ENCODE measurements around the gene CST2. TPM values are rescaled to one million over a fixed set of nuclear protein-coding genes. Genes with fewer than 3 reads are reported as not detected.

The CST2 gene
- total and polyA plus RNA-seq, 2 donors (not counting 1 experiment from before 2014, with no cell fraction given) = not detected

GRCh38 chr20:23869520-23869919, 43.0 kb upstream of the CST2 start:
- no peak for ATAC-seq (ENCODE audit: low read depth)
- 73% methylated on average over 1 of the region's 2 CpGs for WGBS (ENCODE audit: insufficient coverage)
- no peak overlapping the region for H3K4me2 ChIP-seq (replicated peaks; ENCODE audit: low read depth, low read length, poor library complexity, severe bottlenecking)
- H3K27me3 Mint-ChIP-seq = peaks cover 18% of the 10 kb centered on the region
- H3K27ac Mint-ChIP-seq = no peak overlapping the region
- intact Hi-C loops (cut with micrococcal nuclease) = no loop called here
- no peaks in the 10 kb centered on the region for H3K4me1 ChIP-seq (ENCODE audit: control insufficient read depth in 2 of 2, insufficient read depth in 2 of 2, low read length in 2 of 2)
- CTCF ChIA-PET = no interaction called here
- no peaks in the 10 kb centered on the region for H3K9me3 Mint-ChIP-seq (ENCODE audit: insufficient read depth)
- no peak for TF ChIP-seq EZH2 (IDR thresholded peaks at IDR 0.05; ENCODE audit: borderline replicate concordance, insufficient read depth, low read depth, low read length, poor library complexity, severe bottlenecking)
- TF ChIP-seq, protein P1, sequence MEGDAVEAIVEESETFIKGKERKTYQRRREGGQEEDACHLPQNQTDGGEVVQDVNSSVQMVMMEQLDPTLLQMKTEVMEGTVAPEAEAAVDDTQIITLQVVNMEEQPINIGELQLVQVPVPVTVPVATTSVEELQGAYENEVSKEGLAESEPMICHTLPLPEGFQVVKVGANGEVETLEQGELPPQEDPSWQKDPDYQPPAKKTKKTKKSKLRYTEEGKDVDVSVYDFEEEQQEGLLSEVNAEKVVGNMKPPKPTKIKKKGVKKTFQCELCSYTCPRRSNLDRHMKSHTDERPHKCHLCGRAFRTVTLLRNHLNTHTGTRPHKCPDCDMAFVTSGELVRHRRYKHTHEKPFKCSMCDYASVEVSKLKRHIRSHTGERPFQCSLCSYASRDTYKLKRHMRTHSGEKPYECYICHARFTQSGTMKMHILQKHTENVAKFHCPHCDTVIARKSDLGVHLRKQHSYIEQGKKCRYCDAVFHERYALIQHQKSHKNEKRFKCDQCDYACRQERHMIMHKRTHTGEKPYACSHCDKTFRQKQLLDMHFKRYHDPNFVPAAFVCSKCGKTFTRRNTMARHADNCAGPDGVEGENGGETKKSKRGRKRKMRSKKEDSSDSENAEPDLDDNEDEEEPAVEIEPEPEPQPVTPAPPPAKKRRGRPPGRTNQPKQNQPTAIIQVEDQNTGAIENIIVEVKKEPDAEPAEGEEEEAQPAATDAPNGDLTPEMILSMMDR (IDR thresholded peaks at IDR 0.05) = no peak
- DNase-seq = no peak
- H4K20me1 ChIP-seq (ENCODE audit: control insufficient read depth, insufficient read depth, low read length, poor library complexity, severe bottlenecking) = no peaks in the 10 kb centered on the region
- POLR2A ChIA-PET = no interaction called here
- no peaks in the 10 kb centered on the region for H3K4me1 Mint-ChIP-seq
- H3K27ac ChIP-seq (ENCODE audit: low read length in 2 of 2) = no peak overlapping the region
- no peak overlapping the region for H3K4me3 Mint-ChIP-seq
- H3K36me3 ChIP-seq (replicated peaks in 1 of 2; ENCODE audit: control extremely low read depth in 1 of 2, control insufficient read depth in 1 of 2, extremely low read depth in 1 of 2, insufficient read depth in 2 of 2, low read length in 1 of 2) = no peaks in the 10 kb centered on the region
- no peaks in the 10 kb centered on the region for H3K9me3 ChIP-seq (ENCODE audit: control extremely low read depth in 1 of 3, control insufficient read depth in 2 of 3, insufficient read depth in 1 of 3, low read length in 2 of 3)
- H3K79me2 ChIP-seq (ENCODE audit: control insufficient read depth, insufficient read depth, low read length) = no peaks in the 10 kb centered on the region
- H3K9ac ChIP-seq (ENCODE audit: low read length) = no peak overlapping the region
- H3K27me3 ChIP-seq (replicated peaks in 1 of 4; ENCODE audit: control extremely low read depth in 1 of 4, control insufficient read depth in 3 of 4, insufficient read depth in 4 of 4, low read length in 3 of 4) = no peaks in the 10 kb centered on the region
- H2AFZ ChIP-seq (ENCODE audit: insufficient read depth, low read depth, low read length, poor library complexity, severe bottlenecking) = no peak overlapping the region
- H3K4me3 ChIP-seq (ENCODE audit: control extremely low read depth in 1 of 5, extremely low read depth in 1 of 5, insufficient read depth in 1 of 5, low read depth in 2 of 5, low read length in 4 of 5) = no peak overlapping the region

DNA sequence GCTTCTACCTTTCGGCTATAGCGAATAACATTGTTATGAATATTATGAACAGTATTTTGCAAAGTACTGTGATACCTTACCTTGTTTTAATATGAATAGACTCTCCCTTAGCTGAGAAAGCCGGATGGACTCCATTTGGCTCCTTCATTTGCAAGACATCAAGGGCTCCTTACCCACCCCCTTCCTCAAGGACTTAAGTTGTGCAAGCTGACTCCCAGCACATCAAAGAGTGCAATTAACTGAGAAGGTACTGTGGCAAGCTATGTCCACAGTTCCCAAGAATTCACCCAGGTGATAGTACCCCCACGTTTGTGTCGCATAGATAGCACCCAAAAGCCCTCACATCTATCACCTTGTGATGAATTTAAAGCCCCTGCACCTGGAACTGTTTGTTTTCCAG, 41.8 kb upstream of the CST2 start:
- intact Hi-C loops (cut with micrococcal nuclease) = no loop called here
- H4K20me1 ChIP-seq (ENCODE audit: control insufficient read depth, insufficient read depth, low read length, poor library complexity, severe bottlenecking) = no peaks in the 10 kb centered on the region
- POLR2A ChIA-PET = no interaction called here
- ATAC-seq (ENCODE audit: low read depth) (no peak), DNase-seq (no peak)
- no peaks in the 10 kb centered on the region for H3K36me3 ChIP-seq (replicated peaks in 1 of 2; ENCODE audit: control extremely low read depth in 1 of 2, control insufficient read depth in 1 of 2, extremely low read depth in 1 of 2, insufficient read depth in 2 of 2, low read length in 1 of 2)
- CTCF ChIA-PET = no interaction called here
- no peaks in the 10 kb centered on the region for H3K4me1 ChIP-seq (ENCODE audit: control insufficient read depth in 2 of 2, insufficient read depth in 2 of 2, low read length in 2 of 2)
- no peak overlapping the region for H3K4me2 ChIP-seq (replicated peaks; ENCODE audit: low read depth, low read length, poor library complexity, severe bottlenecking)
- H3K9ac ChIP-seq (ENCODE audit: low read length) = no peak overlapping the region
- H3K9me3 ChIP-seq (ENCODE audit: control extremely low read depth in 1 of 3, control insufficient read depth in 2 of 3, insufficient read depth in 1 of 3, low read length in 2 of 3) = no peaks in the 10 kb centered on the region
- H3K27ac Mint-ChIP-seq = no peak overlapping the region
- no peaks in the 10 kb centered on the region for H3K4me1 Mint-ChIP-seq
- no peaks in the 10 kb centered on the region for H3K79me2 ChIP-seq (ENCODE audit: control insufficient read depth, insufficient read depth, low read length)
- no peak overlapping the region for H3K27ac ChIP-seq (ENCODE audit: low read length in 2 of 2)
- no peak for TF ChIP-seq EZH2 (IDR thresholded peaks at IDR 0.05; ENCODE audit: borderline replicate concordance, insufficient read depth, low read depth, low read length, poor library complexity, severe bottlenecking)
- TF ChIP-seq, protein P1 (IDR thresholded peaks at IDR 0.05) = no peak
- no peaks in the 10 kb centered on the region for H3K9me3 Mint-ChIP-seq (ENCODE audit: insufficient read depth)
- no peak overlapping the region for H2AFZ ChIP-seq (ENCODE audit: insufficient read depth, low read depth, low read length, poor library complexity, severe bottlenecking)
- H3K27me3 ChIP-seq (replicated peaks in 1 of 4; ENCODE audit: control extremely low read depth in 1 of 4, control insufficient read depth in 3 of 4, insufficient read depth in 4 of 4, low read length in 3 of 4) = no peaks in the 10 kb centered on the region
- no peak overlapping the region for H3K4me3 ChIP-seq (ENCODE audit: control extremely low read depth in 1 of 5, extremely low read depth in 1 of 5, insufficient read depth in 1 of 5, low read depth in 2 of 5, low read length in 4 of 5)
- no peak overlapping the region for H3K4me3 Mint-ChIP-seq
- H3K27me3 Mint-ChIP-seq = peaks cover 15% of the 10 kb centered on the region
- 76% methylated on average over 3 of the region's 5 CpGs for WGBS (ENCODE audit: insufficient coverage)
